K562 (cell line): ENCODE results near the gene NUP160. TPM values are rescaled to one million over a fixed set of nuclear protein-coding genes. Genes with fewer than 3 reads are reported as not detected.

Source experiments
- ATAC-seq: fragments of 200-7000 bp; cut with Tn5 transposase; 3 replicates; pipeline ENCODE4 v1.9.1; 2020; ENCODE audit warnings: moderate library complexity
- BruUV-seq: library from RNA; stranded (reverse); fragments of 400-500 nt; replicated peaks from 2 replicates; lab custom pipeline; 2021; lab: Mats Ljungman, UMichigan
- CTCF ChIA-PET: fragments of 300-600 bp; formaldehyde crosslinking; extraction: SDS; loops from one replicate; lab custom pipeline; 2021; ENCODE audit warnings: low intra/inter-chr PET ratio; lab: Yijun Ruan, JAX
- POLR2A ChIA-PET: fragments of 300-600, 350-650 bp; sonication (Branson Sonifier 250); formaldehyde crosslinking; extraction: SDS; loops from one replicate; lab custom pipeline; 2021; ENCODE audit warnings: antibody characterized with exemption, inconsistent platforms; lab: Yijun Ruan, JAX
- DNase-seq, 4 experiments: peaks; one replicate each; pipeline versions ENCODE4 v3.0.0 to v3.0.0-alpha.2; 2011 to 2018; ENCODE audit warnings: low spot score in 3 of 4, mixed read lengths in 3 of 4; ENCODE audit errors: extremely low read depth in 1 of 4
- FAIRE-seq: peaks from 2 replicates; lab custom pipeline; 2011; peaks lifted over from hg19 to GRCh38; lab: Jason Lieb, UNC
- H2AFZ ChIP-seq: 2 replicates; pipeline ENCODE4 v1.6.0; 2011; ENCODE audit warnings: low read depth, low read length, control low read depth, inconsistent platforms
- H3K27ac ChIP-seq: fragments of 200-600 bp; 3 replicates; pipeline ENCODE4 v1.8.0; 2011; ENCODE audit warnings: low read depth, mild to moderate bottlenecking, control low read depth, inconsistent platforms, low read length, moderate library complexity, mixed read lengths; ENCODE audit errors: extremely low read depth
- H3K27me3 ChIP-seq, 2 experiments: fragments of 300-600 bp in 1 of 2; 2 replicates in 1 of 2; 3 replicates in 1 of 2; pipeline versions ENCODE4 v1.6.0 to v1.8.0; 2011; ENCODE audit warnings: inconsistent platforms in 2 of 2, low read length in 2 of 2, mild to moderate bottlenecking in 1 of 2, mixed read lengths in 1 of 2, moderate library complexity in 1 of 2; ENCODE audit not compliant: control insufficient read depth in 2 of 2, insufficient read depth in 2 of 2
- H3K36me3 ChIP-seq: fragments of 300-600 bp; 3 replicates; pipeline ENCODE4 v1.8.0; 2011; ENCODE audit warnings: mild to moderate bottlenecking, low read length, inconsistent platforms; ENCODE audit not compliant: control insufficient read depth, insufficient read depth
- H3K4me1 ChIP-seq, 2 experiments: fragments of 200-600 bp in 1 of 2; replicated peaks in 1 of 2; 2 replicates in 1 of 2; 3 replicates in 1 of 2; pipeline versions ENCODE4 v1.5.1 to v1.8.0; 2011; ENCODE audit warnings: inconsistent platforms in 2 of 2, low read length in 2 of 2, mild to moderate bottlenecking in 1 of 2, mixed read lengths in 1 of 2, moderate library complexity in 1 of 2; ENCODE audit not compliant: control insufficient read depth in 2 of 2, insufficient read depth in 2 of 2
- H3K4me2 ChIP-seq: 2 replicates; pipeline ENCODE4 v1.6.1; 2011; ENCODE audit warnings: low read length, control low read depth, inconsistent platforms, mixed read lengths; ENCODE audit not compliant: insufficient read depth
- H3K4me3 ChIP-seq: fragments of 200-600 bp; sonication (generic), shearing (Covaris generic); 2 replicates; pipeline ENCODE4 v1.5.1; 2016; ENCODE audit warnings: control low read depth, inconsistent platforms
- H3K79me2 ChIP-seq: fragments of 200-600 bp; 3 replicates; pipeline ENCODE4 v1.8.0; 2011; ENCODE audit warnings: low read length, inconsistent platforms; ENCODE audit not compliant: control insufficient read depth, insufficient read depth
- H3K9ac ChIP-seq, 2 experiments: 2 replicates each; pipeline versions ENCODE4 v1.6.0 to v1.6.1; 2011; ENCODE audit warnings: low read depth in 2 of 2, low read length in 2 of 2, control low read depth in 1 of 2, inconsistent platforms in 1 of 2, mild to moderate bottlenecking in 1 of 2, mixed read lengths in 1 of 2; ENCODE audit not compliant: insufficient read depth in 1 of 2
- H3K9me1 ChIP-seq: one replicate; pipeline ENCODE4 v1.6.0; 2011; ENCODE audit warnings: inconsistent platforms, mild to moderate bottlenecking, low read length, moderate library complexity; ENCODE audit not compliant: control insufficient read depth, insufficient read depth
- H3K9me3 ChIP-seq: replicated peaks from 2 replicates; pipeline ENCODE4 v1.5.1; 2011; ENCODE audit warnings: low read depth, low read length, inconsistent platforms; ENCODE audit not compliant: control insufficient read depth, insufficient read depth
- H4K20me1 ChIP-seq: replicated peaks from 2 replicates; pipeline ENCODE4 v1.6.1; 2011; ENCODE audit warnings: low read length, inconsistent platforms, mixed read lengths; ENCODE audit not compliant: control insufficient read depth, insufficient read depth
- ARID1B ChIP-seq: fragments of 450-650 bp; IDR thresholded peaks from 2 replicates; pipeline ENCODE4 v1.6.1; 2016; ENCODE audit warnings: antibody characterized with exemption, mild to moderate bottlenecking, inconsistent platforms
- CXXC5 ChIP-seq: fragments of 250-450 bp; sonication (Bioruptor Pico); IDR thresholded peaks from 2 replicates; pipeline ENCODE4 v1.8.0; 2022; ENCODE audit warnings: inconsistent platforms, mild to moderate bottlenecking, moderate library complexity
- ESRRB ChIP-seq: fragments of 250-450 bp; sonication (Bioruptor Pico); IDR thresholded peaks from 2 replicates; pipeline ENCODE4 v1.5.0; 2020; ENCODE audit warnings: mild to moderate bottlenecking, moderate library complexity, borderline replicate concordance
- GMEB1 ChIP-seq: fragments of 250-450 bp; sonication (Bioruptor Pico); IDR thresholded peaks from 2 replicates; pipeline ENCODE4 v1.4.0; 2020; ENCODE audit warnings: mild to moderate bottlenecking
- GTF2A2 ChIP-seq: IDR thresholded peaks from 2 replicates; pipeline ENCODE4 v1.6.1; 2016; ENCODE audit warnings: mild to moderate bottlenecking, missing genetic modification characterization, missing compliant biosample characterization
- HMG20A ChIP-seq: fragments of 450-650 bp; formaldehyde crosslinking; conservative IDR thresholded peaks from 2 replicates; pipeline ENCODE4 v1.4.0; 2020; ENCODE audit warnings: mild to moderate bottlenecking, mixed read lengths
- KLF1 ChIP-seq: fragments of 450-650 bp; IDR thresholded peaks from 2 replicates; pipeline ENCODE4 v1.6.1; 2016; ENCODE audit warnings: missing genetic modification characterization, missing compliant biosample characterization
- MAFG ChIP-seq: fragments of 450-650 bp; conservative IDR thresholded peaks from 2 replicates; pipeline ENCODE4 v1.6.1; 2016; ENCODE audit warnings: missing genetic modification characterization, missing compliant biosample characterization
- MAFK ChIP-seq: IDR thresholded peaks from 2 replicates; pipeline ENCODE4 v1.6.1; 2011; ENCODE audit warnings: low read length, improper control_type of control experiment
- SREBF2 ChIP-seq: sonication (generic); formaldehyde crosslinking; IDR thresholded peaks from 2 replicates; pipeline ENCODE4 v1.4.0; 2020; ENCODE audit warnings: mild to moderate bottlenecking, missing genetic modification reagents
- TEAD4 ChIP-seq, 2 experiments: sonication (generic) in 1 of 2; formaldehyde crosslinking in 1 of 2; IDR thresholded peaks; 2 replicates each; pipeline versions ENCODE4 v1.6.1 to v1.8.0; 2012 to 2022; ENCODE audit warnings: borderline replicate concordance in 1 of 2, inconsistent platforms in 1 of 2, low read length in 1 of 2, mild to moderate bottlenecking in 1 of 2, missing genetic modification reagents in 1 of 2
- TOE1 ChIP-seq, 2 experiments: fragments of 450-650 bp in 1 of 2; sonication (generic) in 1 of 2; formaldehyde crosslinking in 1 of 2; IDR thresholded peaks; 2 replicates each; pipeline versions ENCODE4 v1.7.1 to v1.8.0; 2016 to 2022; ENCODE audit warnings: borderline replicate concordance in 2 of 2, mild to moderate bottlenecking in 2 of 2, antibody characterized with exemption in 1 of 2, inconsistent platforms in 1 of 2, low read depth in 1 of 2, missing genetic modification reagents in 1 of 2, moderate library complexity in 1 of 2
- TRIM24 ChIP-seq, 2 experiments: fragments of 450-650 bp; IDR thresholded peaks; 2 replicates each; pipeline ENCODE4 v1.6.1; 2016
- XRCC3 ChIP-seq: fragments of 450-650 bp; IDR thresholded peaks from 2 replicates; pipeline ENCODE4 v1.6.1; 2017; ENCODE audit warnings: mild to moderate bottlenecking, moderate library complexity
- ZBTB2 ChIP-seq: fragments of 450-650 bp; IDR thresholded peaks from 2 replicates; pipeline ENCODE4 v1.6.1; 2016; ENCODE audit warnings: antibody characterized with exemption
- ZNF140 ChIP-seq: fragments of 250-450 bp; sonication (Bioruptor Pico); IDR thresholded peaks from 2 replicates; pipeline ENCODE4 v1.8.0; 2021; ENCODE audit warnings: moderate library complexity, mild to moderate bottlenecking, inconsistent platforms
- ZNF668 ChIP-seq: fragments of 250-450 bp; sonication (Bioruptor Pico); IDR thresholded peaks from 2 replicates; pipeline ENCODE4 v1.8.0; 2022; ENCODE audit warnings: mild to moderate bottlenecking, inconsistent platforms
- WGBS: fragments of 100-300 bp; shearing (Covaris generic); methylation state at CpG from one replicate; pipeline ENCODE4 v1.1.6; 2016; ENCODE audit warnings: low coverage, mixed read lengths; ENCODE audit not compliant: insufficient coverage; ENCODE audit errors: missing lambda C conversion rate; 5-methylcytosine and 5-hydroxymethylcytosine counted together
- in situ Hi-C: fragments of 300-500 bp; cut with MboI; formaldehyde crosslinking; loops from 4 replicates; pipeline ENCODE4 v1.15.0; 2018; ENCODE audit warnings: inconsistent platforms, mixed read lengths
- intact Hi-C: fragments of 100-400 bp; cut with micrococcal nuclease; formaldehyde crosslinking; loops from 2 replicates; pipeline ENCODE4 v1.14.2; 2022
- polyA plus RNA-seq, 8 experiments: library from polyadenylated mRNA; depleted of rRNA in 4 of 8; stranded (reverse) in 5 of 8; unstranded in 3 of 8; fragments of >200 nt; fragmentation: Nextera tagmentation in 2 of 8; fragmentation: Illumina TruSeq in 1 of 8; extraction: Ambion mirVana in 2 of 8; extraction: Trizol in 1 of 8; gene quantifications; 2 replicates each; pipeline versions ENCODE4 v1.2.1 to v1.2.3, GENCODE V29; 2011 to 2014; ENCODE audit warnings: inconsistent platforms in 1 of 8, missing spikeins in 1 of 8
- total RNA-seq, 7 experiments: library from RNA; depleted of rRNA in 6 of 7; stranded (reverse); fragments of >200 nt in 6 of 7; fragmentation: Illumina TruSeq in 2 of 7; extraction: Trizol in 2 of 7; gene quantifications; 2 replicates each; pipeline versions ENCODE4 v1.2.1 to v1.2.3, GENCODE V29; 2011 to 2021; ENCODE audit warnings: low replicate concordance in 1 of 7

Gene NUP160
- total and polyA plus RNA-seq, 9 of the 15 experiments (the other 6 are each of a cell fraction or from before 2014, with no cell fraction given): 41.5 to 112 (median 65.0) TPM

- H3K9ac ChIP-seq: no peak overlapping the region
- H3K4me3 ChIP-seq: no peak overlapping the region
- H4K20me1 ChIP-seq: no peaks in the 10 kb centered on the region
- no peak overlapping the region for H3K27ac ChIP-seq
- peak; percentile 75 for FAIRE-seq
- in situ Hi-C loops: no loop called here
- no peak overlapping the region for H3K4me2 ChIP-seq
- peak; percentile 84 for ATAC-seq
- H3K36me3 ChIP-seq: no peaks in the 10 kb centered on the region
- no peaks in the 10 kb centered on the region for H3K79me2 ChIP-seq
- no peak overlapping the region for H2AFZ ChIP-seq
- DNase-seq: peak in 2 of 4 experiments; percentile 36 to 65
- ChIA-PET CTCF (interaction anchor here (0.6 kb wide), 1 partner anchor 66 kb away, joined by 3 read pairs; no protein-coding TSS in a partner anchor), POLR2A (interaction anchor here (0.8 kb wide), 1 partner anchor 308 kb away, joined by 3 read pairs; no protein-coding TSS in a partner anchor)
- intact Hi-C loops: loop anchor here (10.0 kb wide), 1 partner anchor 253 kb away; no protein-coding TSS in a partner anchor
- no peaks in the 10 kb centered on the region for H3K27me3 ChIP-seq
- no TSS peak for BruUV-seq
- no peaks in the 10 kb centered on the region for H3K9me1 ChIP-seq
- WGBS: 7% methylated on average over 4 of the region's 4 CpGs
- H3K9me3 ChIP-seq: no peaks in the 10 kb centered on the region
- peaks cover 0 to 22% of the 10 kb centered on the region in 2 experiments; a peak in 3 of 5 replicates for H3K4me1 ChIP-seq
- 0 out of 2 replicates have a peak, but pooled peaks have one; percentile 10 for TF ChIP-seq TEAD4 (IDR thresholded peaks at IDR 0.05; ENCODE audit: low read length)
- no peak for TF ChIP-seq TEAD4 (CRISPR knock-in tag; IDR thresholded peaks at IDR 0.05; ENCODE audit: borderline replicate concordance)
- TF ChIP-seq TRIM24 (IDR thresholded peaks at IDR 0.05): no peak
- TF ChIP-seq ZNF668: no peak
- TF ChIP-seq ARID1B: peak; percentile 50
- TF ChIP-seq GTF2A2 (tag): no peak
- TF ChIP-seq XRCC3: no peak
- TF ChIP-seq ESRRB (CRISPR knock-in tag): no peak
- TF ChIP-seq GMEB1 (CRISPR knock-in tag): no peak
- peak; percentile 72 for TF ChIP-seq MAFG (tag)
- no peak for TF ChIP-seq CXXC5
- no peak for TF ChIP-seq KLF1 (tag)
- no peak for TF ChIP-seq ZNF140 (CRISPR knock-in tag)
- no peak for TF ChIP-seq HMG20A (CRISPR knock-in tag)
- TF ChIP-seq MAFK: peak; percentile 59
- no peak for TF ChIP-seq TOE1 (IDR thresholded peaks at IDR 0.05; ENCODE audit: borderline replicate concordance)
- TF ChIP-seq TOE1 (CRISPR knock-in tag; IDR thresholded peaks at IDR 0.05; ENCODE audit: borderline replicate concordance, low read depth): no peak
- no peak for TF ChIP-seq ZBTB2
- no peak for TF ChIP-seq SREBF2 (CRISPR knock-in tag)
Measured at GRCh38 chr11:47861728-47862127, 13.6 kb upstream of the NUP160 start.
